WI38 (cell line): ENCODE results near the gene HOXD12.

Source experiments
- H3K4me3 ChIP-seq: 2 replicates; pipeline ENCODE4 v1.5.1; 2011; ENCODE audit warnings: low read depth, mild to moderate bottlenecking, control low read depth, low read length
- CTCF ChIP-seq: IDR thresholded peaks from 2 replicates; pipeline ENCODE4 v1.5.1; 2012; ENCODE audit warnings: low read depth, mild to moderate bottlenecking, control low read depth, low read length

The HOXD12 gene

GRCh38 chr2:176136374-176137251 is 37.0 kb downstream of the HOXD12 start:
- no peak for TF ChIP-seq CTCF
- H3K4me3 ChIP-seq, result peak overlapping the region; percentile 41

- TF ChIP-seq CTCF, result no peak
- H3K4me3 ChIP-seq, result no peak overlapping the region
Measured at GRCh38 chr2:176137252-176137580, 37.6 kb downstream of the HOXD12 start.

- H3K4me3 ChIP-seq, result no peak overlapping the region
- TF ChIP-seq CTCF, result no peak
Measured at GRCh38 chr2:176137906-176138305, 38.3 kb downstream of the HOXD12 start.

GRCh38 chr2:176138526-176138922 is 38.9 kb downstream of the HOXD12 start:
- no peak for TF ChIP-seq CTCF
- no peak overlapping the region for H3K4me3 ChIP-seq

GRCh38 chr2:176138923-176139660 is 39.5 kb downstream of the HOXD12 start:
- no peak for TF ChIP-seq CTCF

GRCh38 chr2:176139661-176140512 is 40.3 kb downstream of the HOXD12 start:
- no peak for TF ChIP-seq CTCF
- peak overlapping the region; percentile 51 for H3K4me3 ChIP-seq

More at GRCh38 chr2:176138923-176139660, 39.5 kb downstream of the HOXD12 start:
- H3K4me3 ChIP-seq, result no peak overlapping the region
